Spleen (tissue), 11 donors: Measurements from ENCODE around the gene MCOLN1. TPM values are rescaled to one million over a fixed set of nuclear protein-coding genes. Genes with fewer than 3 reads are reported as not detected.
"Not testable (repeated sequence)": the region's sequence is repeated elsewhere in the genome, so short reads cannot be mapped to it uniquely, and the experiment has no call there.

Experiments
- DNase-seq: peaks from one replicate; pipeline ENCODE4 v3.0.0-alpha.2; 2020
- H3K27ac ChIP-seq, 8 donors: fragments of 200-600 bp; sonication (generic) in 7 of 8; 1 replicate in 4 of 8; 2 replicates in 4 of 8; pipeline versions ENCODE4 v1.5.0 to v1.8.0; 2016 to 2021; ENCODE audit warnings: inconsistent platforms in 4 of 8, mild to moderate bottlenecking in 4 of 8, moderate library complexity in 1 of 8
- H3K27me3 ChIP-seq, 7 donors: fragments of 200-600 bp; sonication (generic) in 6 of 7; replicated peaks in 1 of 7; 1 replicate in 4 of 7; 2 replicates in 3 of 7; pipeline versions ENCODE4 v1.5.0 to v1.8.0; 2016 to 2021; ENCODE audit warnings: inconsistent platforms in 3 of 7, mild to moderate bottlenecking in 1 of 7
- H3K36me3 ChIP-seq, 6 donors: fragments of 200-600 bp; sonication (generic) in 5 of 6; 1 replicate in 4 of 6; 2 replicates in 2 of 6; pipeline versions ENCODE4 v1.5.0 to v1.8.0; 2016 to 2021; ENCODE audit warnings: inconsistent platforms in 2 of 6
- H3K4me1 ChIP-seq, 6 donors: fragments of 200-600 bp; sonication (generic) in 5 of 6; 1 replicate in 3 of 6; 2 replicates in 3 of 6; pipeline versions ENCODE4 v1.5.0 to v1.8.0; 2016 to 2021; ENCODE audit warnings: inconsistent platforms in 3 of 6
- H3K4me3 ChIP-seq, 8 donors: fragments of 200-600 bp; sonication (generic) in 7 of 8; 1 replicate in 4 of 8; 2 replicates in 4 of 8; pipeline versions ENCODE4 v1.5.0 to v1.8.0; 2016 to 2021; ENCODE audit warnings: inconsistent platforms in 4 of 8, mild to moderate bottlenecking in 4 of 8, moderate library complexity in 2 of 8
- H3K9me3 ChIP-seq, 8 donors: fragments of 200-600 bp; sonication (generic) in 7 of 8; 1 replicate in 4 of 8; 2 replicates in 4 of 8; pipeline versions ENCODE4 v1.5.0 to v1.8.0; 2016 to 2021; ENCODE audit warnings: inconsistent platforms in 4 of 8
- POLR2A ChIP-seq, 3 donors: fragments of 450-650 bp; IDR thresholded peaks; one replicate each; pipeline ENCODE4 v1.5.1; 2017; ENCODE audit warnings: antibody characterized with exemption in 3 of 3, mild to moderate bottlenecking in 1 of 3
- POLR2AphosphoS5 ChIP-seq, 3 donors: sonication (generic); formaldehyde crosslinking; IDR thresholded peaks; one replicate each; pipeline ENCODE4 v1.5.1; 2017; ENCODE audit warnings: antibody characterized with exemption in 3 of 3
- WGBS, 5 donors: extraction: QIAGEN DNeasy Blood & Tissue Kit in 3 of 5; methylation state at CpG; one replicate each; pipeline versions ENCODE4 v1.1.5 to v1.1.7; 2013 to 2018; 5-methylcytosine and 5-hydroxymethylcytosine counted together
- intact Hi-C: fragments of 100-400 bp; cut with DNase I; formaldehyde crosslinking; loops from one replicate; pipeline ENCODE4 v1.15.0; 2023; ENCODE audit warnings: low total_unique reads
- polyA plus RNA-seq, 3 donors: library from polyadenylated mRNA; stranded (reverse); fragments of 200-250 nt; gene quantifications; one replicate each; pipeline ENCODE4 v1.2.1, GENCODE V29; 2013
- total RNA-seq, 7 donors: library from RNA; depleted of rRNA in 3 of 7; stranded (reverse); fragments of >200 nt in 3 of 7; fragmentation: NEBNext Ultra II Directional in 4 of 7; extraction: Animal tissue kit (Norgen Biotek cat#: 25700) in 4 of 7; gene quantifications; one replicate each; pipeline versions ENCODE4 v1.1.0 to v1.2.1, GENCODE V29; 2016 to 2021
- TF ChIP-seq, protein P1 (sequence below), 11 experiments: fragments of 200-600 bp in 7 of 11; fragments of 450-650 bp in 4 of 11; sonication (generic) in 4 of 11; IDR thresholded peaks in 8 of 11; conservative IDR thresholded peaks in 3 of 11; 1 replicate in 7 of 11; 2 replicates in 4 of 11; pipeline versions ENCODE4 v1.4.0 to v1.8.0; 2016 to 2021; ENCODE audit warnings: antibody characterized with exemption in 11 of 11, inconsistent platforms in 4 of 11, mild to moderate bottlenecking in 1 of 11
- donor health status: healthy with polysubstance abuse.
- donor health status: DM: no; HTN: no; CAD: no; lungs with moderate emphysema.
- donor health status: DM: no; HTN: no; CAD: no.
- donor health status: Bipolar disorder and iron deficiency.
- donor health status: healthy.
- donor health status: DM: no; HTN: no; CAD: no.
- donor health status: DM: yes; HTN: yes; CAD: no.

MCOLN1 gene
- total and polyA plus RNA-seq, 10 donors: 25.1 to 166 (median 117) TPM

DNA sequence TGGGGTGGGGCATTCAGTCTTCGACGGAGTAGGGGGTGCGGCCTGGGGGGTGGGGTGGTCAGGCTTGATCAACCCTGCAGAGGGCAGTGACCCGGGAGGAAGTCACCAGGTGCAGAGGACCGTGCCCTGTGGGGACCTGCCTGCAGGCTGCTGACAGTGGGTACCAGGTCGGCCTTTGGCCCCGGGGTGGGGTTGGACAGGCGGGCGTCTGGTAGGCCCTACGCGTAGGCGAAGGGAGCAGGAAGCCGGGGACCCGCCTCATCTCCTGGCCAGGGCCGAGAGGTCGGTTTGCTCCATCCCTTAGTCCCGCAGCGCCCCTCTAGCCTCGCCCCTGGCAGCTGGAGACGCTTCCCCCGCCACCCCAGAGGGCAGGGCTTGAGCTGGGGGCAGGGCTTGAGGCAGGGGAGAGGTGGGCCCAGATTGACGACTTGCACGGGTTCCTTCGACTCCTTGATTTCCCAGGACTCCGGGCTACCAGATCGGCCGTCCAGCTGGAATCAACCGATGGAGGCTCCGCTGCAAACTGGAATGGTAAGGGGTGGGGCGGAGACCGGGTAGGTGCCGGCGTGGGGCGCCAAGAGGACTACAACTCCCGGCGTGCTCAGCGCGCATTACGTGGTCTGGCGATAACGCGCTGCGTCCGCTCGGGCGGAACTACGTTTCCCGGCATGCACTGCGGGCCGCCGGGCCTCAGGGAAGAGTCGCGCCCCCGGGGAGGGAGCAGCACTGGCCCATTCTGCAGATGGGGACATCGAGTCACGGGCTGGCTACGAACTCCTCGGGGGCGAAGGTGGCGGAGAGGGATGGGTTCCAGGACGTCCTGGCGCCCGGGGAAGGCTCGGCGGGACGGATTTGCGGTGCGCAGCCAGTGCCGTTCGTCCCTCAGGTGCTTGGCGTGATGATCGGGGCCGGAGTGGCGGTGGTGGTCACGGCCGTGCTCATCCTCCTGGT is 12.9 kb downstream of the MCOLN1 start, which contains the start of gene PNPLA6:
PNPLA6 (plus strand) TSS at position 671 of the 951 bp plus-strand sequence; CDS start at position 743, 72 bp downstream.
- peak within 1 kb of the TSS; percentile 80 to 93 (median 88) for H3K27ac ChIP-seq
- whole genome bisulfite sequencing, 5 donors: 0% methylated on average over 23 to 76 of the region's 76 CpGs
- peak; percentile 98 for DNase-seq
- H3K4me1 ChIP-seq: peaks cover 13 to 58% (median 42%) of the 10 kb centered on the region in 6 donors
- no peaks in the 10 kb centered on the region for H3K9me3 ChIP-seq
- peaks cover 0 to 67% (median 39%) of the 10 kb centered on the region in 6 donors for H3K36me3 ChIP-seq
- TF ChIP-seq, protein P1, sequence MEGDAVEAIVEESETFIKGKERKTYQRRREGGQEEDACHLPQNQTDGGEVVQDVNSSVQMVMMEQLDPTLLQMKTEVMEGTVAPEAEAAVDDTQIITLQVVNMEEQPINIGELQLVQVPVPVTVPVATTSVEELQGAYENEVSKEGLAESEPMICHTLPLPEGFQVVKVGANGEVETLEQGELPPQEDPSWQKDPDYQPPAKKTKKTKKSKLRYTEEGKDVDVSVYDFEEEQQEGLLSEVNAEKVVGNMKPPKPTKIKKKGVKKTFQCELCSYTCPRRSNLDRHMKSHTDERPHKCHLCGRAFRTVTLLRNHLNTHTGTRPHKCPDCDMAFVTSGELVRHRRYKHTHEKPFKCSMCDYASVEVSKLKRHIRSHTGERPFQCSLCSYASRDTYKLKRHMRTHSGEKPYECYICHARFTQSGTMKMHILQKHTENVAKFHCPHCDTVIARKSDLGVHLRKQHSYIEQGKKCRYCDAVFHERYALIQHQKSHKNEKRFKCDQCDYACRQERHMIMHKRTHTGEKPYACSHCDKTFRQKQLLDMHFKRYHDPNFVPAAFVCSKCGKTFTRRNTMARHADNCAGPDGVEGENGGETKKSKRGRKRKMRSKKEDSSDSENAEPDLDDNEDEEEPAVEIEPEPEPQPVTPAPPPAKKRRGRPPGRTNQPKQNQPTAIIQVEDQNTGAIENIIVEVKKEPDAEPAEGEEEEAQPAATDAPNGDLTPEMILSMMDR (IDR thresholded peaks at IDR 0.05 in 8 of 11, conservative IDR thresholded peaks at IDR 0.05 in 3 of 11): peak in 1 of 11 experiments; percentile 7
- peak; percentile 97 to 98 (median 98) for TF ChIP-seq POLR2AphosphoS5 (IDR thresholded peaks at IDR 0.05)
- peak in 1 of 3 donors; percentile 55 for TF ChIP-seq POLR2A (IDR thresholded peaks at IDR 0.05)
- peak within 1 kb of the TSS; percentile 71 to 93 (median 86) for H3K4me3 ChIP-seq
- intact Hi-C loops: no loop called here
- H3K27me3 ChIP-seq: no peaks in the 10 kb centered on the region

DNA sequence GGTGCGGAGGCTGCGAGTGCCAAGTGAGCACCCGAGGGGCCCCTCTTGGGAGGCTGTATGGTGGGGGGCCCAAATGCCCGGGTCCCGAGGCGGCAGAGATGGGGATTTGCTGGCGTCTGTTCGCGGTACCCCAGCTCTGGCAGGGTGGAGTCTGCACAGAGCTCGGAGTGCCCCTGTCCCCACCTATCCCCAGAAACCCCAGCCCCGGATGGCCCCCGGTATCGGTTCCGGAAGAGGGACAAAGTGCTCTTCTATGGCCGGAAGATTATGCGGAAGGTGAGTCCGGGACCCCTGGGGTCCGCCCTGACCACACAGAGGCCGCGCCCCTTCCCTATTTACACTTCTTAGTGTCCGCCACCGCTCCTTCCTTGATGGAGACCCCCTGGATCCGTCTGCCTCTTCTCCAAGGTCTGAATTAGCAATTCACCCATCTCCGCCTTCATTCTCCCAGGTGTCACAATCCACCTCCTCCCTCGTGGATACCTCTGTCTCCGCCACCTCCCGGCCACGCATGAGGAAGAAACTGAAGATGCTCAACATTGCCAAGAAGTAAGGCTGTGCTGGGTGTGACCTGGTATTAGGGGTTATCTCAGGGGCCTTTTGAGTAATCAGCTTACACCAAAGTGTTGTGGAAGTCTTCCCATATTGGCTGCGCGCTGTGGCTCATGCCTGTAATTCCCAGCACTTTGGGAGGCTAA is 13.7 kb downstream of the MCOLN1 start:
- no peaks in the 10 kb centered on the region for H3K9me3 ChIP-seq
- 13 to 17% (median 15%) methylated on average over 29 to 30 of the region's 30 CpGs for WGBS, 5 donors

DNA sequence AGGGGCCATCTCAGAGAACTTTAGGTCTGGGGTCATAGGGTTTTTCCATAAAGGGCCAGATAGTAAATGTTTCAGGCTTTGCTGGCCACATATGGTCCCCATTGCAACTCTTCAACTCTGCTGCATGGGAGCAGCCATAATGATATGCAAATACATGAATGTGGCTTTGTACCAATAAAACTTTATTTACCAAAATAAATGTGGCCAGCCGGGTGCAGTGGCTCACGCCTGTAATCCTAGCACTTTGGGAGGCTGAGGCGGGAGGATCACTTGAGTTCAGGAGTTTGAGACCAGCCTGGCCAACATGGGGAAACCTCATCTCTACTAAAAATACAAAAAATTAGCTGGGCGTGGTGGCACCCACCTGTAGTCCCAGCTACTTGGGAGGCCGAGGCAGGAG is 16.6 kb downstream of the MCOLN1 start:
- DNase-seq, H3K27ac ChIP-seq, H3K27me3 ChIP-seq, H3K4me3 ChIP-seq, H3K9me3 ChIP-seq, intact Hi-C loops: not testable (repeated sequence)
- 96 to 99% (median 98%) methylated on average over 5 of the region's 5 CpGs for WGBS, 5 donors
- H3K4me1 ChIP-seq: peaks cover 7 to 57% (median 31%) of the 10 kb centered on the region in 6 donors
- H3K36me3 ChIP-seq: peaks cover 2 to 73% (median 65%) of the 10 kb centered on the region in 6 donors

More for the DNA sequence above, 13.7 kb downstream of the MCOLN1 start:
- DNase-seq: no peak
- H3K27ac ChIP-seq: peak overlapping the region; percentile 80 to 93 (median 88)
- TF ChIP-seq, protein P1 (IDR thresholded peaks at IDR 0.05 in 8 of 11, conservative IDR thresholded peaks at IDR 0.05 in 3 of 11): no peak
- TF ChIP-seq POLR2A (IDR thresholded peaks at IDR 0.05) (no peak), POLR2AphosphoS5 (IDR thresholded peaks at IDR 0.05) (no peak)
- peak overlapping the region; percentile 71 to 93 (median 86) for H3K4me3 ChIP-seq
- H3K36me3 ChIP-seq: peaks cover 0 to 67% (median 41%) of the 10 kb centered on the region in 6 donors
- no peaks in the 10 kb centered on the region for H3K27me3 ChIP-seq
- intact Hi-C loops: no loop called here
- H3K4me1 ChIP-seq: peaks cover 13 to 58% (median 42%) of the 10 kb centered on the region in 6 donors

DNA sequence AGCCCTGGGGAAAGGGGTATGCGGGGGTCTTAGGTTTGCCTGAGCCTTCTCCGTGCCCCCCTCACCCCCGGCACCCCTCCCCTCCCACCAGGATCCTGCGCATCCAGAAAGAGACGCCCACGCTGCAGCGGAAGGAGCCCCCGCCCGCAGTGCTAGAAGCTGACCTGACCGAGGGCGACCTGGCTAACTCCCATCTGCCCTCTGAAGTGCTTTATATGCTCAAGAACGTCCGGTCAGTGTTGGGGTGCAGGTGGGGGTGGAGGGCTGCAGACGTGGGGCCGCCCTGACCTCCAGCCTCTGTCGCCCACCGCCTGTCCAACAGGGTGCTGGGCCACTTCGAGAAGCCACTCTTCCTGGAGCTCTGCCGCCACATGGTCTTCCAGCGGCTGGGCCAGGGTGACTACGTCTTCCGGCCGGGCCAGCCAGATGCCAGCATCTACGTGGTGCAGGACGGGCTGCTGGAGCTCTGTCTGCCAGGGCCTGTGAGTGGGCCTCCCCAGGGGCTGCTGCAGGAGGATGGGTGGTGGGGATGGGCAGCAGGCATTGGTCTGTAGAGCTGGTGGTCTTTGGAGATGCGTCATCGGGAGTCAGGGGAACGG is 17.5 kb downstream of the MCOLN1 start:
- peaks cover 2 to 83% (median 71%) of the 10 kb centered on the region in 6 donors for H3K36me3 ChIP-seq
- no peak overlapping the region for H3K4me3 ChIP-seq
- WGBS, 5 donors: 89 to 97% (median 96%) methylated on average over 15 to 28 of the region's 28 CpGs
- peak overlapping the region in 1 of 8 donors; percentile 29 for H3K27ac ChIP-seq
- intact Hi-C loops: no loop called here
- H3K9me3 ChIP-seq: no peaks in the 10 kb centered on the region
- no peak for DNase-seq
- H3K27me3 ChIP-seq: no peaks in the 10 kb centered on the region
- H3K4me1 ChIP-seq: peaks cover 7 to 57% (median 29%) of the 10 kb centered on the region in 6 donors
- TF ChIP-seq POLR2AphosphoS5 (IDR thresholded peaks at IDR 0.05) (peak in 1 of 3 donors; percentile 38), POLR2A (IDR thresholded peaks at IDR 0.05) (no peak)
- TF ChIP-seq, protein P1 (IDR thresholded peaks at IDR 0.05 in 8 of 11, conservative IDR thresholded peaks at IDR 0.05 in 3 of 11): no peak
